Mesothelial cell of epicardium (in vitro differentiated cells): ENCODE results near the gene MYH13. TPM values are rescaled to one million over a fixed set of nuclear protein-coding genes. Genes with fewer than 3 reads are reported as not detected.

Experiments used
- DNase-seq, 2 experiments: peaks; one replicate each; pipeline ENCODE4 v3.0.0; 2021; ENCODE audit warnings: low spot score in 2 of 2; ENCODE audit not compliant: unreplicated experiment in 2 of 2
- H3K27ac Mint-ChIP-seq: 2 replicates; pipeline ENCODE4 v1.8.0; 2021; ENCODE audit warnings: mixed read lengths
- H3K27me3 Mint-ChIP-seq: 2 replicates; pipeline ENCODE4 v1.8.0; 2021; ENCODE audit warnings: low read depth, mixed read lengths
- H3K36me3 Mint-ChIP-seq: 2 replicates; pipeline ENCODE4 v1.8.0; 2021; ENCODE audit warnings: mixed read lengths
- H3K4me1 Mint-ChIP-seq: 2 replicates; pipeline ENCODE4 v1.8.0; 2021; ENCODE audit warnings: mixed read lengths
- H3K4me3 Mint-ChIP-seq: 2 replicates; pipeline ENCODE4 v1.8.0; 2021; ENCODE audit warnings: mild to moderate bottlenecking, moderate library complexity, mixed read lengths
- H3K9me3 Mint-ChIP-seq: 2 replicates; pipeline ENCODE4 v1.8.0; 2021; ENCODE audit warnings: mixed read lengths
- total RNA-seq: library from RNA; stranded (reverse); gene quantifications from 3 replicates; pipeline ENCODE4 v1.2.1, GENCODE V29; 2021
- TF ChIP-seq, protein P1 (sequence below): fragments of 200-600 bp; sonication (generic); IDR thresholded peaks from one replicate; pipeline ENCODE4 v1.5.0; 2021; ENCODE audit warnings: antibody characterized with exemption; ENCODE audit not compliant: unreplicated experiment

The MYH13 gene
- total RNA-seq, 1 donor from 2014 or later: 0.04 TPM

- H3K4me1 Mint-ChIP-seq: no peaks in the 10 kb centered on the region
- H3K27me3 Mint-ChIP-seq: peaks cover 5% of the 10 kb centered on the region
- H3K4me3 Mint-ChIP-seq: no peak overlapping the region
- TF ChIP-seq, protein P1, sequence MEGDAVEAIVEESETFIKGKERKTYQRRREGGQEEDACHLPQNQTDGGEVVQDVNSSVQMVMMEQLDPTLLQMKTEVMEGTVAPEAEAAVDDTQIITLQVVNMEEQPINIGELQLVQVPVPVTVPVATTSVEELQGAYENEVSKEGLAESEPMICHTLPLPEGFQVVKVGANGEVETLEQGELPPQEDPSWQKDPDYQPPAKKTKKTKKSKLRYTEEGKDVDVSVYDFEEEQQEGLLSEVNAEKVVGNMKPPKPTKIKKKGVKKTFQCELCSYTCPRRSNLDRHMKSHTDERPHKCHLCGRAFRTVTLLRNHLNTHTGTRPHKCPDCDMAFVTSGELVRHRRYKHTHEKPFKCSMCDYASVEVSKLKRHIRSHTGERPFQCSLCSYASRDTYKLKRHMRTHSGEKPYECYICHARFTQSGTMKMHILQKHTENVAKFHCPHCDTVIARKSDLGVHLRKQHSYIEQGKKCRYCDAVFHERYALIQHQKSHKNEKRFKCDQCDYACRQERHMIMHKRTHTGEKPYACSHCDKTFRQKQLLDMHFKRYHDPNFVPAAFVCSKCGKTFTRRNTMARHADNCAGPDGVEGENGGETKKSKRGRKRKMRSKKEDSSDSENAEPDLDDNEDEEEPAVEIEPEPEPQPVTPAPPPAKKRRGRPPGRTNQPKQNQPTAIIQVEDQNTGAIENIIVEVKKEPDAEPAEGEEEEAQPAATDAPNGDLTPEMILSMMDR: no peak
- DNase-seq: no peak
- no peaks in the 10 kb centered on the region for H3K36me3 Mint-ChIP-seq
- H3K9me3 Mint-ChIP-seq: no peaks in the 10 kb centered on the region
- no peak overlapping the region for H3K27ac Mint-ChIP-seq
These were observed 43.6 kb downstream of the MYH13 start for GRCh38 chr17:10328971-10329923.

DNA sequence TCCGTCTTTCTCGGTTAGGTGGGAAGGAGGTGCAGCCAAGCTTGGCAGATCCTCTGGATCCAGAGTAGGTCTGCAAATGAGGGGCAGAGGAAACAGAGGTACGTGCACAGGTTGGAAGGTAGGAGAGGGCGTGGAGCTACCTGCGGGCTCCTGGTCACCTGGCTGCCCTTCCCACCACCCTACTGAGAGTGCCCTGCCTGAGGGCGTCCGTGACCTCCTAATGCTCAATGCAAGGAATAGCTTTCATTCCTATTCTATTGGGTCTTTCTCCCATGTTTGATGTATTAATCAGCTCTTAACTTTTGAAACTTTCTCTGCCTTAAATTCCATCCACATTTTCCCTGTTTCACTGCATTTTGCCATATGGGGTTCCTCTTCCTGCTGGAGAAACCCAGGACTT, 44.6 kb downstream of the MYH13 start:
- H3K36me3 Mint-ChIP-seq: no peaks in the 10 kb centered on the region
- H3K9me3 Mint-ChIP-seq: no peaks in the 10 kb centered on the region
- H3K27ac Mint-ChIP-seq: no peak overlapping the region
- H3K4me3 Mint-ChIP-seq: no peak overlapping the region
- TF ChIP-seq, protein P1: no peak
- no peak for DNase-seq
- peaks cover 5% of the 10 kb centered on the region for H3K27me3 Mint-ChIP-seq
- H3K4me1 Mint-ChIP-seq: no peaks in the 10 kb centered on the region

DNA sequence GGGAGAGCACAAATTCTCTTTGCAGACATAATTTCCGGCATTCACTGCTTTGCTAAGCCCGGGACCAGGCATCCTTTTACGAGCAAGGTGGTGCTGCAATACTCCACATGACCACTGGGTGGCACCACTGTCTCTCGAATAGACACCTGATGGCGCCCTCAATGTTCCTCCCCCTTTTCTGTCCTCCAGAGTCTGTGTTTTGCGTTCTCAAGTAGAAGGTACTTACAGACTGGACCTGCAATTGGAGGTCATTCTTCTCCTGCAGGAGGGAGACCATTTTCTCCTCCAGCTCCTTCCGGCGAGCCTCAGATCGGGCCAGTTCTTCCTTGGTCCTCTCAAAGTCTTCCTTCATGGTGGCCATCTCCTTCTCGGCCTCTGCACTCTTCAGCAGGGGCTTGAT, 45.2 kb downstream of the MYH13 start:
- H3K27me3 Mint-ChIP-seq: peaks cover 5% of the 10 kb centered on the region
- no peaks in the 10 kb centered on the region for H3K4me1 Mint-ChIP-seq
- H3K4me3 Mint-ChIP-seq: no peak overlapping the region
- no peaks in the 10 kb centered on the region for H3K9me3 Mint-ChIP-seq
- TF ChIP-seq, protein P1: peak; percentile 95
- H3K27ac Mint-ChIP-seq: no peak overlapping the region
- peak; percentile 75 to 92 for DNase-seq
- no peaks in the 10 kb centered on the region for H3K36me3 Mint-ChIP-seq

- Mint-ChIP-seq H3K27me3 (peaks cover 14% of the 10 kb centered on the region), H3K4me1 (no peaks in the 10 kb centered on the region), H3K9me3 (no peaks in the 10 kb centered on the region), H3K27ac (no peak overlapping the region), H3K36me3 (no peaks in the 10 kb centered on the region), H3K4me3 (no peak overlapping the region)
- DNase-seq: no peak
- TF ChIP-seq, protein P1: no peak
These were observed 47.6 kb downstream of the MYH13 start for GRCh38 chr17:10325031-10325695.

DNA sequence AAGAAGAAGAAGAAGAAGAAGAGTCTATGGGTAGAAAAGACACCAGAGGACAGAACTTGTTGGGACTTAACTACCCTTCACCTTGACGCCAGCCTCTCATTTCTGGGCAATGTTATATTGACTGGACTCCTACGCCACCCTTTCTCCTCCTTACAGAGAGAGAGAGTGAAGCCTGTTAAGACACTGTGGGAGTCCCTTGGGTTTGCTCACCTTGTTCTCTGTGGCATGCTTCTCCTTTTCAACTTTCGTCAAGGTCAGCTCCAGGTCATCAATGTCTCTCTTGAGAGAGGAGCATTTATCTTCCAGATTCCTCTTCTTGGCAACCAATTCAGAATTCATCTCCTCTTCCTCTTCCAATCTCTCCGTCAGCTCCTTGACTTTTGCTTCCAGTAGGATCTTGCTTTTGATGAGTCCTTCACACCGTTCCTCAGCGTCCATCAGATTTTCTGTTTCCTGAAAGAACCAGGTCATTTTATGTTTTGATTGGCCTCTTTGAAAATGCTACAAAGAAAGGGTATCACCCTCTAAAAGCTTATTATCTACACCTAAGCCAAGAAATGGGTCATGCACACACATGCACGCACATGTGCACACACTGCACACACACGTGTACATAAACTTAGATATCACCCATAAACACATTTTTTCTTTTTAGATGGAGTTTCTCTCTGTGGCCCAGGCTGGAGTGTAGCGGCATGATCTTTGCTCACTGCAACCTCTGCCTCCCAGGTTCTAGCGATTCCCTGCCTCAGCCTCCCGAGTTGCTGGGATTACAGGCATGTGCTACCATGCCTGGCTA, 48.8 kb downstream of the MYH13 start:
- H3K36me3 Mint-ChIP-seq: no peaks in the 10 kb centered on the region
- H3K4me3 Mint-ChIP-seq: no peak overlapping the region
- no peak overlapping the region for H3K27ac Mint-ChIP-seq
- no peaks in the 10 kb centered on the region for H3K9me3 Mint-ChIP-seq
- TF ChIP-seq, protein P1: no peak
- H3K4me1 Mint-ChIP-seq: no peaks in the 10 kb centered on the region
- peaks cover 12% of the 10 kb centered on the region for H3K27me3 Mint-ChIP-seq
- no peak for DNase-seq
